ENCODE results near the gene SLC5A6.

Gene SLC5A6

GRCh38 chr2:27236136-27236535, 24.1 kb upstream of the SLC5A6 start:
- DNase-seq: no peak

- no peak for DNase-seq
Observed at GRCh38 chr2:27233341-27233740, 21.3 kb upstream of the SLC5A6 start.

- no peak for DNase-seq
Observed at GRCh38 chr2:27231921-27232320, 19.9 kb upstream of the SLC5A6 start.

- no peak for DNase-seq
Observed at GRCh38 chr2:27227501-27227900, 15.4 kb upstream of the SLC5A6 start.

GRCh38 chr2:27225526-27225925, 13.5 kb upstream of the SLC5A6 start:
- DNase-seq: no peak

- DNase-seq: no peak
Observed at GRCh38 chr2:27223416-27223815, 11.3 kb upstream of the SLC5A6 start.

GRCh38 chr2:27222407-27222806, 10.3 kb upstream of the SLC5A6 start:
- DNase-seq: no peak

- no peak for DNase-seq
Observed at GRCh38 chr2:27221166-27221565, 9.1 kb upstream of the SLC5A6 start.

- DNase-seq: no peak
Observed at GRCh38 chr2:27220091-27220490, 8.0 kb upstream of the SLC5A6 start.

- DNase-seq: no peak
Observed at GRCh38 chr2:27219091-27219490, 7.0 kb upstream of the SLC5A6 start.

GRCh38 chr2:27218614-27219013, 6.5 kb upstream of the SLC5A6 start:
- DNase-seq: no peak

GRCh38 chr2:27217173-27218121, 5.4 kb upstream of the SLC5A6 start, which contains the start of gene CAD:
Gene CAD (plus strand): TSS chr2:27217369. CDS start chr2:27217552, 183 bp downstream.
- peak; percentile 85 for DNase-seq

- DNase-seq: no peak
Observed at GRCh38 chr2:27216416-27217137, 4.5 kb upstream of the SLC5A6 start.

- DNase-seq: peak; percentile 88
Observed at GRCh38 chr2:27214941-27215340, 2.9 kb upstream of the SLC5A6 start.

- peak; percentile 67 for DNase-seq
Observed at GRCh38 chr2:27212626-27213471, 781 bp upstream of the SLC5A6 start.

GRCh38 chr2:27211241-27211942, 676 bp downstream of the SLC5A6 start:
- DNase-seq: no peak

- DNase-seq: no peak
Observed at GRCh38 chr2:27209621-27210401, 2.3 kb downstream of the SLC5A6 start.

GRCh38 chr2:27208486-27209050, 3.5 kb downstream of the SLC5A6 start:
- no peak for DNase-seq

- DNase-seq: no peak
Observed at GRCh38 chr2:27206346-27206745, 5.7 kb downstream of the SLC5A6 start.

GRCh38 chr2:27205206-27205605, 6.9 kb downstream of the SLC5A6 start:
- no peak for DNase-seq

GRCh38 chr2:27204566-27204965, 7.5 kb downstream of the SLC5A6 start:
- DNase-seq: no peak
